ENCODE results near the gene GNAT1.
A peak's percentile ranks its signal among the peaks of the same experiment; 100 is the strongest.

DNA sequence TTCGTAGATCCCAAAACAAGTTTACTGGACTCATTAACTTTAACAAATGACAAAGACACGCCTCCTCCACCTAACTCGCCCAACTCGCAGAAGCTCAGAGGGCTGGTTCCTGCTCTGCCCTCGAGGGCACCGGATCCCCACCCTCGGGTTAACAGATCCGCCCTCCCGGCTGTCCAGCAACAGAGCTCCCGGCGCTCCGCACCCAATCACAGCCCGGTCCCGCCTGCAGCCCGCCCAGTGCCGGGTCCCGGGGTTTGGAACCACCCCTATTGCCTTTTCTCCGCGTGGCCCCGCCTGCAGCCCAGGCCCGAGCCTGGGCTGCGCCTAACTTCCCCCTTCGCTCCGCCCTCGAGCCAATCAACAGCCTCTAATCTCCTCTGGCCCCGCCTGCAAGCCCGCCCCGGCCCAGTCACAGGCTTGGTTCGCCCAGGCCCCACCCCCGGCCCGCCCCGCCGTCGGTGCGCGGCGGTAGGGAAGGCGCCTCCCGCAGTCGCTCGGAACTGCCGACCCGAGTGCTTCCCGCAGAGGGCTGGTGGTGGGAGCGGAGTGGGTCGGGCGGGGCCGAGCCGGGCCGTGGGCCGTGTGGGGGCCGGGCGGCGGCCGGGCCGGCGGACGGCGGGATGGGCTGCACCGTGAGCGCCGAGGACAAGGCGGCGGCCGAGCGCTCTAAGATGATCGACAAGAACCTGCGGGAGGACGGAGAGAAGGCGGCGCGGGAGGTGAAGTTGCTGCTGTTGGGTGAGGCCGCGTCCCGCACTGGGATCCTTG lies 44.5 kb downstream of the GNAT1 start, which contains the start of gene GNAI2:
- peak in 2 of 4 experiments; percentile 11 to 27 for TF ChIP-seq CTCF (IDR thresholded peaks at IDR 0.05)
- peak; percentile 91 for TF ChIP-seq POLR2A (IDR thresholded peaks at IDR 0.05)
- peak; percentile 93 for TF ChIP-seq POLR2AphosphoS5 (IDR thresholded peaks at IDR 0.05)
